HCT116 (cell line): ENCODE measurements around the gene MYO16. TPM values are rescaled to one million over a fixed set of nuclear protein-coding genes. Genes with fewer than 3 reads are reported as not detected.

Experiments used
- ATAC-seq: fragments of 200-7000 bp; cut with Tn5 transposase; 2 replicates; pipeline ENCODE4 v1.9.1; 2020; ENCODE audit warnings: mild to moderate bottlenecking, moderate library complexity
- BruUV-seq: library from RNA; stranded (reverse); fragments of 400-500 nt; replicated peaks from 2 replicates; lab custom pipeline; 2021; lab: Mats Ljungman, UMichigan
- CTCF ChIA-PET: fragments of 300-600 bp; sonication (Branson Sonifier 250); formaldehyde crosslinking; loops from one replicate; lab custom pipeline; 2021; ENCODE audit warnings: antibody characterized with exemption; lab: Charles Lee
- POLR2A ChIA-PET: fragments of 300-600, 350-600 bp; sonication (Branson Sonifier 250); formaldehyde crosslinking; loops from one replicate; lab custom pipeline; 2021; ENCODE audit warnings: antibody characterized with exemption; lab: Charles Lee
- RAD21 ChIA-PET, 2 experiments: fragments of 300-600 bp; sonication (Branson Sonifier 250); formaldehyde crosslinking; loops; one replicate each; lab custom pipeline; 2023; ENCODE audit warnings: low total read pairs in 2 of 2; ENCODE audit not compliant: uncharacterized antibody in 2 of 2, unreplicated experiment in 2 of 2, low non-redundant PET in 1 of 2; lab: Charles Lee
- DNase-seq: peaks from one replicate; pipeline ENCODE4 v3.0.0-alpha.2; 2010; ENCODE audit warnings: low read depth, low spot score
- H2AFZ ChIP-seq: fragments of 200-600 bp; shearing (Covaris generic), sonication (generic); 2 replicates; pipeline ENCODE4 v1.6.1; 2017; ENCODE audit warnings: low read depth, mixed run types, mixed read lengths, antibody characterized with exemption, low read length; ENCODE audit not compliant: poor library complexity, severe bottlenecking
- H3K27ac ChIP-seq: 2 replicates; pipeline ENCODE4 v1.5.1; 2012; ENCODE audit warnings: low read depth, low read length
- H3K27me3 ChIP-seq: fragments of 200-600 bp; sonication (generic); 2 replicates; pipeline ENCODE4 v1.6.1; 2016; ENCODE audit warnings: mixed run types, low read length, mixed read lengths; ENCODE audit not compliant: insufficient read depth
- H3K36me3 ChIP-seq, 2 experiments: fragments of 200-500 bp in 1 of 2; fragments of 200-600 bp in 1 of 2; sonication (Bioruptor generic) in 1 of 2; sonication (generic) in 1 of 2; 2 replicates each; pipeline versions ENCODE4 v1.5.1 to v1.6.1; 2014 to 2016; ENCODE audit warnings: low read length in 2 of 2, inconsistent platforms in 1 of 2, mixed read lengths in 1 of 2, mixed run types in 1 of 2; ENCODE audit not compliant: insufficient read depth in 2 of 2, control insufficient read depth in 1 of 2
- H3K4me1 ChIP-seq, 2 experiments: fragments of 200-600 bp in 1 of 2; sonication (generic) in 1 of 2; 2 replicates each; pipeline versions ENCODE4 v1.5.1 to v1.6.1; 2012 to 2017; ENCODE audit warnings: low read length in 2 of 2, inconsistent platforms in 1 of 2, mild to moderate bottlenecking in 1 of 2, mixed read lengths in 1 of 2, mixed run types in 1 of 2, moderate library complexity in 1 of 2; ENCODE audit not compliant: insufficient read depth in 2 of 2, control insufficient read depth in 1 of 2
- H3K4me2 ChIP-seq: fragments of 200-600 bp; sonication (generic); 2 replicates; pipeline ENCODE4 v1.6.1; 2017; ENCODE audit warnings: mixed run types, low read length, mixed read lengths
- H3K4me3 ChIP-seq, 2 experiments: fragments of 200-600 bp in 1 of 2; sonication (generic) in 1 of 2; replicated peaks in 1 of 2; 2 replicates each; pipeline ENCODE4 v1.5.1; 2011 to 2016; ENCODE audit warnings: low read length in 2 of 2, control low read depth in 1 of 2, low read depth in 1 of 2, mild to moderate bottlenecking in 1 of 2, mixed read lengths in 1 of 2, mixed run types in 1 of 2
- H3K79me2 ChIP-seq: fragments of 200-600 bp; sonication (generic); 2 replicates; pipeline ENCODE4 v1.6.1; 2017; ENCODE audit warnings: mild to moderate bottlenecking, mixed run types, low read length, moderate library complexity, mixed read lengths; ENCODE audit not compliant: insufficient read depth
- H3K9ac ChIP-seq: fragments of 200-600 bp; sonication (generic); 2 replicates; pipeline ENCODE4 v1.6.1; 2016; ENCODE audit warnings: low read length, mixed read lengths
- H3K9me2 ChIP-seq: fragments of 200-600 bp; sonication (generic), shearing (Covaris generic); 2 replicates; pipeline ENCODE4 v1.6.1; 2017; ENCODE audit warnings: mixed run types, mild to moderate bottlenecking, moderate library complexity; ENCODE audit not compliant: insufficient read depth
- H3K9me3 ChIP-seq, 2 experiments: fragments of 200-500 bp in 1 of 2; fragments of 200-600 bp in 1 of 2; sonication (Bioruptor generic) in 1 of 2; sonication (generic) in 1 of 2; 2 replicates each; pipeline ENCODE4 v1.6.1; 2014 to 2017; ENCODE audit warnings: low read length in 2 of 2, mixed read lengths in 2 of 2, inconsistent platforms in 1 of 2, low read depth in 1 of 2, mild to moderate bottlenecking in 1 of 2, mixed run types in 1 of 2, moderate library complexity in 1 of 2; ENCODE audit not compliant: control insufficient read depth in 1 of 2, insufficient read depth in 1 of 2
- H4K20me1 ChIP-seq: fragments of 200-600 bp; sonication (generic), shearing (Covaris generic); 2 replicates; pipeline ENCODE4 v1.6.1; 2017; ENCODE audit warnings: mixed run types, mild to moderate bottlenecking, moderate library complexity; ENCODE audit not compliant: insufficient read depth
- ATF3 ChIP-seq: IDR thresholded peaks from 2 replicates; pipeline ENCODE4 v1.6.1; 2012
- CBX3 ChIP-seq: IDR thresholded peaks from 2 replicates; pipeline ENCODE4 v1.6.1; 2012; ENCODE audit warnings: low read depth
- ELF1 ChIP-seq: IDR thresholded peaks from 2 replicates; pipeline ENCODE4 v1.6.1; 2012; ENCODE audit warnings: low read depth, borderline replicate concordance
- POLR2AphosphoS5 ChIP-seq: IDR thresholded peaks from 2 replicates; pipeline ENCODE4 v1.6.1; 2011; ENCODE audit warnings: mild to moderate bottlenecking, low read depth, low read length, moderate library complexity
- REST ChIP-seq: IDR thresholded peaks from 2 replicates; pipeline ENCODE4 v1.6.1; 2012; ENCODE audit warnings: low read depth
- YY1 ChIP-seq: IDR thresholded peaks from 2 replicates; pipeline ENCODE4 v1.6.1; 2011; ENCODE audit warnings: low read length, low read depth, moderate library complexity, mild to moderate bottlenecking; ENCODE audit not compliant: insufficient replicate concordance; ENCODE audit errors: extremely low read depth
- intact Hi-C: fragments of 100-400 bp; cut with micrococcal nuclease; formaldehyde crosslinking; loops from 2 replicates; pipeline ENCODE4 v1.10.0; 2022
- total RNA-seq: library from RNA; stranded (reverse); gene quantifications from one replicate; pipeline ENCODE4 v1.2.1, GENCODE V29; 2021; ENCODE audit not compliant: unreplicated experiment

The MYO16 gene
- total RNA-seq, 1 experiment from 2014 or later = 0.07 TPM

DNA sequence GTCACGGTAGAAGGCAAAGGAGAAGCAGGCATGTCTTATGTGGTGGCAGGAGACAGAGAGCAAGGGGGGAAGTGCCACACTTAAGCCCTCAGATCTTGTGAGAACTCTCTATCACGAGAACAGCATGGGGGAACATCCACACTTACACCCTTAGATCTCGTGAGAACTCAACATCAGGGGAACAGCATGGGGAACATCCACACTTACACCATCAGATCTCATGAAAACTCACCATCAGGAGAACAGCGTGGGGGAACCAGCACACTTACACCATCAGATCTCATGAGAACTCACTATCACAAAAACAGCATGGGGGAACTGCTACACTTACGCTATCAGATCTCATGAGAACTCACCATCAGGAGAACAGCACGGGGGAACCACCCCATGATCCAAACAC, 445.0 kb downstream of the MYO16 start:
- no TSS peak for BruUV-seq
- H3K36me3 ChIP-seq = no peaks in the 10 kb centered on the region
- ChIA-PET CTCF (no interaction called here), RAD21 (no interaction called here), POLR2A (no interaction called here)
- no peak overlapping the region for H3K4me3 ChIP-seq
- intact Hi-C loops = no loop called here
- H3K79me2 ChIP-seq = no peaks in the 10 kb centered on the region
- no peak overlapping the region for H3K4me2 ChIP-seq
- no peaks in the 10 kb centered on the region for H3K27me3 ChIP-seq
- no peak overlapping the region for H3K9ac ChIP-seq
- ATAC-seq (no peak), DNase-seq (no peak)
- H4K20me1 ChIP-seq = no peaks in the 10 kb centered on the region
- no peak for TF ChIP-seq ELF1
- 0 out of 2 replicates have a peak, but pooled peaks cover 4% of the 10 kb centered on the region for H3K9me2 ChIP-seq
- no peak overlapping the region for H2AFZ ChIP-seq
- H3K4me1 ChIP-seq = no peaks in the 10 kb centered on the region
- H3K27ac ChIP-seq = no peak overlapping the region
- H3K9me3 ChIP-seq = no peaks in the 10 kb centered on the region

DNA sequence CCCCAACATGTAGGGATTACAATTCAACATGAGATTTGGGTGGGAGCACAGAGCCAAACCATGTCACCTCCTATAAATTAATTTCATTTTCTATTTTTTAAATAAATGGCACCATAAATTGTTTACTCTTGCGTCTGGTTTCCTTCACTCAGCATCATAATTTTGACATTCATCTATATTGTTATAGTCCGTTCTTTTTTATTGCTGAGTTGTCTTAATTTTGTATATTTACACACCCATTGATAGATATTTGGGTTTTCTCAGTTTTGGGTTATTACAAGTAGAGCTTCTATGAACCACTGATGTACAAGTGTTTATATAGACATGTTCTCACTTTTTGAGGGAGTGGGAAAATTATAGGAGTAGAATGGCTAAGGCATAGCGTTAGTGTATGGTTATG, 445.4 kb downstream of the MYO16 start:
- Histone ChIP-seq H3K9me2 (0 out of 2 replicates have a peak, but pooled peaks cover 4% of the 10 kb centered on the region), H3K4me1 (no peaks in the 10 kb centered on the region), H2AFZ (no peak overlapping the region), H3K36me3 (no peaks in the 10 kb centered on the region), H3K9ac (no peak overlapping the region), H3K27ac (no peak overlapping the region), H4K20me1 (no peaks in the 10 kb centered on the region), H3K79me2 (no peaks in the 10 kb centered on the region), H3K9me3 (no peaks in the 10 kb centered on the region), H3K27me3 (no peaks in the 10 kb centered on the region), H3K4me2 (no peak overlapping the region), H3K4me3 (no peak overlapping the region)
- ATAC-seq = no peak
- ChIA-PET RAD21 (no interaction called here), CTCF (no interaction called here), POLR2A (no interaction called here)
- BruUV-seq = no TSS peak
- intact Hi-C loops = no loop called here
- TF ChIP-seq YY1 (no peak), CBX3 (no peak), POLR2AphosphoS5 (no peak), REST (no peak), ATF3 (no peak)
- no peak for DNase-seq
